WTC11 (cell line): ENCODE data around the gene MBP. TPM values are rescaled to one million over a fixed set of nuclear protein-coding genes. Genes with fewer than 3 reads are reported as not detected.

ENCODE experiments used
- ATAC-seq: fragments of 200-7000 bp; cut with Tn5 transposase; 2 replicates; pipeline ENCODE4 v1.10.0; 2021; ENCODE audit warnings: mild to moderate bottlenecking, moderate library complexity
- CTCF ChIA-PET: fragments of 300-600 bp; sonication (Branson Sonifier 250); formaldehyde crosslinking; loops from one replicate; lab custom pipeline; 2021; ENCODE audit warnings: antibody characterized with exemption; lab: Charles Lee
- POLR2A ChIA-PET: fragments of 350-600 bp; sonication (Branson Sonifier 250); formaldehyde crosslinking; loops from one replicate; lab custom pipeline; 2021; ENCODE audit warnings: antibody characterized with exemption; lab: Charles Lee
- DNase-seq: peaks from one replicate; pipeline ENCODE4 v3.0.0; 2021; ENCODE audit warnings: low spot score
- H3K27ac Mint-ChIP-seq: 2 replicates; pipeline ENCODE4 v1.8.0; 2021; ENCODE audit warnings: mixed read lengths
- H3K27me3 Mint-ChIP-seq: 2 replicates; pipeline ENCODE4 v1.8.0; 2021; ENCODE audit warnings: low read depth, mild to moderate bottlenecking, moderate library complexity, mixed read lengths
- H3K36me3 Mint-ChIP-seq: 2 replicates; pipeline ENCODE4 v1.8.0; 2021; ENCODE audit warnings: mixed read lengths
- H3K4me1 Mint-ChIP-seq: 2 replicates; pipeline ENCODE4 v1.8.0; 2022; ENCODE audit warnings: mixed read lengths
- H3K4me3 Mint-ChIP-seq: 2 replicates; pipeline ENCODE4 v1.8.0; 2021; ENCODE audit warnings: mild to moderate bottlenecking, moderate library complexity, mixed read lengths
- H3K9me3 Mint-ChIP-seq: 2 replicates; pipeline ENCODE4 v1.8.0; 2021; ENCODE audit warnings: mixed read lengths
- ATF1 ChIP-seq: sonication (generic); formaldehyde crosslinking; IDR thresholded peaks from 2 replicates; pipeline ENCODE4 v1.8.1; 2023; ENCODE audit warnings: mild to moderate bottlenecking, moderate library complexity, missing genetic modification reagents
- ATF2 ChIP-seq: sonication (generic); formaldehyde crosslinking; IDR thresholded peaks from 2 replicates; pipeline ENCODE4 v1.8.1; 2022; ENCODE audit warnings: low read depth, missing genetic modification reagents, borderline replicate concordance
- ATF3 ChIP-seq: sonication (generic); formaldehyde crosslinking; conservative IDR thresholded peaks from 2 replicates; pipeline ENCODE4 v1.8.1; 2022; ENCODE audit warnings: mild to moderate bottlenecking, missing genetic modification reagents
- CREM ChIP-seq: sonication (generic); formaldehyde crosslinking; IDR thresholded peaks from 2 replicates; pipeline ENCODE4 v1.8.1; 2022; ENCODE audit warnings: mild to moderate bottlenecking, missing genetic modification reagents, moderate library complexity
- E2F1 ChIP-seq: sonication (generic); formaldehyde crosslinking; IDR thresholded peaks from 2 replicates; pipeline ENCODE4 v1.8.0; 2022; ENCODE audit warnings: mild to moderate bottlenecking, missing genetic modification reagents
- E2F4 ChIP-seq: sonication (generic); formaldehyde crosslinking; IDR thresholded peaks from 2 replicates; pipeline ENCODE4 v1.8.1; 2022; ENCODE audit warnings: low read depth, mild to moderate bottlenecking, moderate library complexity, missing genetic modification reagents, borderline replicate concordance
- ESRRA ChIP-seq: sonication (generic); formaldehyde crosslinking; IDR thresholded peaks from 2 replicates; pipeline ENCODE4 v1.8.1; 2022; ENCODE audit warnings: mild to moderate bottlenecking, missing genetic modification reagents, borderline replicate concordance
- ETV6 ChIP-seq: sonication (generic); formaldehyde crosslinking; IDR thresholded peaks from 2 replicates; pipeline ENCODE4 v1.8.1; 2022; ENCODE audit warnings: mild to moderate bottlenecking, missing genetic modification reagents
- GTF2I ChIP-seq: fragments of 250-450 bp; sonication (Bioruptor Pico); conservative IDR thresholded peaks from 2 replicates; pipeline ENCODE4 v1.4.0; 2021; ENCODE audit warnings: mild to moderate bottlenecking
- IRF1 ChIP-seq: sonication (generic); formaldehyde crosslinking; IDR thresholded peaks from 2 replicates; pipeline ENCODE4 v1.8.0; 2023; ENCODE audit warnings: missing genetic modification reagents
- IRF2 ChIP-seq: sonication (generic); formaldehyde crosslinking; IDR thresholded peaks from 2 replicates; pipeline ENCODE4 v1.8.0; 2022; ENCODE audit warnings: low read depth, missing genetic modification reagents, borderline replicate concordance
- JAZF1 ChIP-seq: fragments of 250-450 bp; sonication (Bioruptor Pico); IDR thresholded peaks from 2 replicates; pipeline ENCODE4 v1.9.0; 2021; ENCODE audit warnings: moderate library complexity, mild to moderate bottlenecking, inconsistent platforms
- NFATC4 ChIP-seq: fragments of 250-450 bp; sonication (Bioruptor Pico); IDR thresholded peaks from 2 replicates; pipeline ENCODE4 v1.9.0; 2021; ENCODE audit warnings: mild to moderate bottlenecking
- NR1H2 ChIP-seq: sonication (generic); formaldehyde crosslinking; IDR thresholded peaks from 2 replicates; pipeline ENCODE4 v1.9.0; 2021; ENCODE audit warnings: mild to moderate bottlenecking, moderate library complexity, missing genetic modification reagents
- PREB ChIP-seq: sonication (generic); formaldehyde crosslinking; IDR thresholded peaks from 2 replicates; pipeline ENCODE4 v1.8.1; 2022; ENCODE audit warnings: mild to moderate bottlenecking, missing genetic modification reagents, moderate library complexity, borderline replicate concordance
- STAT6 ChIP-seq: sonication (generic); formaldehyde crosslinking; conservative IDR thresholded peaks from 2 replicates; pipeline ENCODE4 v1.8.1; 2023; ENCODE audit warnings: mild to moderate bottlenecking, low read depth, missing genetic modification reagents, moderate library complexity
- TP53 ChIP-seq: sonication (generic); formaldehyde crosslinking; IDR thresholded peaks from 2 replicates; pipeline ENCODE4 v1.8.1; 2023; ENCODE audit warnings: mild to moderate bottlenecking, missing genetic modification reagents
- USF2 ChIP-seq: sonication (generic); formaldehyde crosslinking; IDR thresholded peaks from 2 replicates; pipeline ENCODE4 v1.8.1; 2023; ENCODE audit warnings: mild to moderate bottlenecking, missing genetic modification reagents, moderate library complexity
- ZNF416 ChIP-seq: fragments of 250-450 bp; sonication (Bioruptor Pico); IDR thresholded peaks from 2 replicates; pipeline ENCODE4 v1.9.0; 2021; ENCODE audit warnings: mild to moderate bottlenecking, inconsistent platforms
- ZNF425 ChIP-seq: fragments of 250-450 bp; sonication (Bioruptor Pico); conservative IDR thresholded peaks from 2 replicates; pipeline ENCODE4 v1.9.0; 2021; ENCODE audit warnings: mild to moderate bottlenecking
- ZNF512 ChIP-seq: sonication (generic); formaldehyde crosslinking; IDR thresholded peaks from 2 replicates; pipeline ENCODE4 v1.8.1; 2022; ENCODE audit warnings: missing genetic modification reagents, borderline replicate concordance
- total RNA-seq: library from RNA; stranded (reverse); gene quantifications from 3 replicates; pipeline ENCODE4 v1.2.3, GENCODE V29; 2021

Gene MBP
- total RNA-seq, 1 experiment from 2014 or later = 19.6 TPM

- TF ChIP-seq IRF1 (no peak), GTF2I (CRISPR knock-in tag) (no peak)
Measured at GRCh38 chr18:77067291-77068061, 65.1 kb downstream of the MBP start (continued).

- POLR2A ChIA-PET = no interaction called here
- H3K4me3 Mint-ChIP-seq = no peak overlapping the region
- CTCF ChIA-PET = interaction anchor here (0.9 to 1.7 kb wide), 3 partner anchors 12 to 145 kb away, joined by 3 to 6 read pairs (median 3); no protein-coding TSS in a partner anchor
- ATAC-seq (no peak), DNase-seq (no peak)
- H3K4me1 Mint-ChIP-seq = peaks cover 50% of the 10 kb centered on the region
- no peak overlapping the region for H3K27ac Mint-ChIP-seq
- no peaks in the 10 kb centered on the region for H3K9me3 Mint-ChIP-seq
- peaks cover 21% of the 10 kb centered on the region for H3K36me3 Mint-ChIP-seq
- no peaks in the 10 kb centered on the region for H3K27me3 Mint-ChIP-seq
- no peak for TF ChIP-seq NFATC4 (CRISPR knock-in tag)
- no peak for TF ChIP-seq CREM (CRISPR knock-in tag)
- TF ChIP-seq TP53 = no peak
- no peak for TF ChIP-seq JAZF1 (CRISPR knock-in tag)
- no peak for TF ChIP-seq ZNF416 (CRISPR knock-in tag)
- TF ChIP-seq USF2 = no peak
- TF ChIP-seq E2F1 (CRISPR knock-in tag) = no peak
- TF ChIP-seq PREB (CRISPR knock-in tag) = no peak
- TF ChIP-seq ATF1 (CRISPR knock-in tag) = no peak
- TF ChIP-seq NR1H2 (CRISPR knock-in tag) = no peak
- TF ChIP-seq IRF2 (CRISPR knock-in tag) = no peak
- no peak for TF ChIP-seq ESRRA (CRISPR knock-in tag)
- TF ChIP-seq ATF2 = no peak
- TF ChIP-seq ZNF425 (CRISPR knock-in tag) = no peak
- no peak for TF ChIP-seq ATF3 (CRISPR knock-in tag)
- no peak for TF ChIP-seq STAT6 (CRISPR knock-in tag)
- no peak for TF ChIP-seq ZNF512 (CRISPR knock-in tag)
- TF ChIP-seq E2F4 (CRISPR knock-in tag) = no peak
- TF ChIP-seq ETV6 (CRISPR knock-in tag) = no peak
Measured at GRCh38 chr18:77066689-77067088, 65.9 kb downstream of the MBP start.
